Parathyroid adenoma (tissue), 2 donors: Measurements from ENCODE around the gene HIGD1A.

Source experiments
- H2AFZ ChIP-seq: fragments of 300-600 bp; sonication (generic); one replicate; pipeline ENCODE4 v1.7.0; 2017; ENCODE audit warnings: antibody characterized with exemption, mild to moderate bottlenecking
- H3K27ac ChIP-seq: fragments of 300-600 bp; sonication (generic); one replicate; pipeline ENCODE4 v1.7.0; 2017
- H3K27me3 ChIP-seq: fragments of 300-600 bp; sonication (generic); one replicate; pipeline ENCODE4 v1.7.0; 2017; ENCODE audit warnings: low read length; ENCODE audit not compliant: control insufficient read depth, insufficient read depth
- H3K36me3 ChIP-seq: fragments of 300-600 bp; sonication (generic); one replicate; pipeline ENCODE4 v1.7.0; 2017; ENCODE audit warnings: low read length; ENCODE audit not compliant: control insufficient read depth, insufficient read depth
- H3K4me1 ChIP-seq: fragments of 300-600 bp; sonication (generic); one replicate; pipeline ENCODE4 v1.7.0; 2017; ENCODE audit warnings: control low read depth
- H3K4me2 ChIP-seq: fragments of 300-600 bp; sonication (generic); one replicate; pipeline ENCODE4 v1.7.0; 2017; ENCODE audit warnings: low read length
- H3K4me3 ChIP-seq: fragments of 300-600 bp; sonication (generic); one replicate; pipeline ENCODE4 v1.7.0; 2017; ENCODE audit warnings: low read depth, low read length
- H3K79me2 ChIP-seq: fragments of 300-600 bp; sonication (generic); one replicate; pipeline ENCODE4 v1.7.0; 2017; ENCODE audit warnings: control low read depth
- H3K9ac ChIP-seq: fragments of 300-600 bp; sonication (generic); one replicate; pipeline ENCODE4 v1.7.0; 2017; ENCODE audit warnings: mild to moderate bottlenecking
- H3K9me3 ChIP-seq: fragments of 300-600 bp; sonication (generic); one replicate; pipeline ENCODE4 v1.7.0; 2017; ENCODE audit warnings: low read length; ENCODE audit not compliant: control insufficient read depth
- CTCF ChIP-seq: fragments of 300-600 bp; sonication (generic); IDR thresholded peaks from one replicate; pipeline ENCODE4 v1.7.0; 2017; ENCODE audit warnings: antibody characterized with exemption, mild to moderate bottlenecking
- donor health status: primary hyperparathyroidism.

Gene HIGD1A

GRCh38 chr3:42827023-42827422, 22.7 kb upstream of the HIGD1A start:
- H3K36me3 ChIP-seq, result no peaks in the 10 kb centered on the region
- H3K4me1 ChIP-seq, result peaks cover 2% of the 10 kb centered on the region
- TF ChIP-seq CTCF, result no peak
- H2AFZ ChIP-seq, result no peak overlapping the region
- H3K27ac ChIP-seq, result no peak overlapping the region
- H3K79me2 ChIP-seq, result no peaks in the 10 kb centered on the region
- no peak overlapping the region for H3K9ac ChIP-seq
- H3K9me3 ChIP-seq, result no peaks in the 10 kb centered on the region
- no peaks in the 10 kb centered on the region for H3K27me3 ChIP-seq
- H3K4me2 ChIP-seq, result no peak overlapping the region
- no peak overlapping the region for H3K4me3 ChIP-seq

- H3K79me2 ChIP-seq, result no peaks in the 10 kb centered on the region
- H3K4me1 ChIP-seq, result peaks cover 2% of the 10 kb centered on the region
- no peak overlapping the region for H3K9ac ChIP-seq
- no peaks in the 10 kb centered on the region for H3K36me3 ChIP-seq
- no peaks in the 10 kb centered on the region for H3K27me3 ChIP-seq
- no peak overlapping the region for H3K4me3 ChIP-seq
- H2AFZ ChIP-seq, result no peak overlapping the region
- no peak overlapping the region for H3K4me2 ChIP-seq
- H3K9me3 ChIP-seq, result no peaks in the 10 kb centered on the region
- no peak for TF ChIP-seq CTCF
- H3K27ac ChIP-seq, result no peak overlapping the region
Measured at GRCh38 chr3:42826141-42826540, 21.9 kb upstream of the HIGD1A start.

- Histone ChIP-seq H3K4me3 (no peak overlapping the region), H3K4me1 (peaks cover 5% of the 10 kb centered on the region), H3K27ac (no peak overlapping the region), H3K79me2 (no peaks in the 10 kb centered on the region), H3K27me3 (no peaks in the 10 kb centered on the region), H2AFZ (no peak overlapping the region), H3K4me2 (no peak overlapping the region), H3K9ac (no peak overlapping the region), H3K9me3 (no peaks in the 10 kb centered on the region), H3K36me3 (no peaks in the 10 kb centered on the region)
- TF ChIP-seq CTCF, result no peak
Measured at GRCh38 chr3:42823351-42823750, 19.1 kb upstream of the HIGD1A start.

- Histone ChIP-seq H3K79me2 (no peaks in the 10 kb centered on the region), H3K36me3 (no peaks in the 10 kb centered on the region), H3K9me3 (no peaks in the 10 kb centered on the region), H3K9ac (no peak overlapping the region), H3K27me3 (no peaks in the 10 kb centered on the region), H3K4me3 (no peak overlapping the region), H2AFZ (no peak overlapping the region), H3K4me2 (no peak overlapping the region), H3K27ac (no peak overlapping the region), H3K4me1 (peaks cover 5% of the 10 kb centered on the region)
- TF ChIP-seq CTCF, result no peak
Measured at GRCh38 chr3:42822828-42823227, 18.5 kb upstream of the HIGD1A start.

- Histone ChIP-seq H3K4me3 (no peak overlapping the region), H3K4me1 (peaks cover 5% of the 10 kb centered on the region), H3K27ac (no peak overlapping the region), H3K9ac (no peak overlapping the region), H3K36me3 (no peaks in the 10 kb centered on the region), H3K79me2 (no peaks in the 10 kb centered on the region), H3K4me2 (no peak overlapping the region), H2AFZ (no peak overlapping the region), H3K9me3 (no peaks in the 10 kb centered on the region), H3K27me3 (no peaks in the 10 kb centered on the region)
- TF ChIP-seq CTCF, result no peak
Measured at GRCh38 chr3:42820746-42821051, 16.4 kb upstream of the HIGD1A start.
